ENCODE measurements around the gene USP21.

DNA sequence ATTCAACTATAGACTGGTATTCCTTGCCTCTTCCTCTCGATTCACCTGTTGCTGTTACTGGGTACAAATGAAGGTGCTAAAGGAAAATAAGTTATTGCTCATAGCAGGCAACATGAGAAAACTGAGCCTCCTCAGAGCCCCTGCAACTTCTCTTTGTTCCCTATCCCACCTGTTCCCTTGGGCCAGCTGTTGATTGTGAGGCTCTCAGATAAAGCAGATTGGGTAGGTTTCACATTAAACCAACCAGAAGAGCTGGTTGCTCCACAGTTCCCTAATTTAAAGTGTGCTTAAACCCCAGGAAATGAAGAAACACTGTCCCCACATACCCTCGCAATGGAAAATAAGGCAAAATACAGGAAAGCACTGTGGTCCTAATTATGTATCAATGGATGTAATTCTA, 31.7 kb upstream of the USP21 start:
- TF ChIP-seq, protein P1, sequence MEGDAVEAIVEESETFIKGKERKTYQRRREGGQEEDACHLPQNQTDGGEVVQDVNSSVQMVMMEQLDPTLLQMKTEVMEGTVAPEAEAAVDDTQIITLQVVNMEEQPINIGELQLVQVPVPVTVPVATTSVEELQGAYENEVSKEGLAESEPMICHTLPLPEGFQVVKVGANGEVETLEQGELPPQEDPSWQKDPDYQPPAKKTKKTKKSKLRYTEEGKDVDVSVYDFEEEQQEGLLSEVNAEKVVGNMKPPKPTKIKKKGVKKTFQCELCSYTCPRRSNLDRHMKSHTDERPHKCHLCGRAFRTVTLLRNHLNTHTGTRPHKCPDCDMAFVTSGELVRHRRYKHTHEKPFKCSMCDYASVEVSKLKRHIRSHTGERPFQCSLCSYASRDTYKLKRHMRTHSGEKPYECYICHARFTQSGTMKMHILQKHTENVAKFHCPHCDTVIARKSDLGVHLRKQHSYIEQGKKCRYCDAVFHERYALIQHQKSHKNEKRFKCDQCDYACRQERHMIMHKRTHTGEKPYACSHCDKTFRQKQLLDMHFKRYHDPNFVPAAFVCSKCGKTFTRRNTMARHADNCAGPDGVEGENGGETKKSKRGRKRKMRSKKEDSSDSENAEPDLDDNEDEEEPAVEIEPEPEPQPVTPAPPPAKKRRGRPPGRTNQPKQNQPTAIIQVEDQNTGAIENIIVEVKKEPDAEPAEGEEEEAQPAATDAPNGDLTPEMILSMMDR (conservative IDR thresholded peaks at IDR 0.05 in 1 of 2, IDR thresholded peaks at IDR 0.05 in 1 of 2; ENCODE audit: extremely low read depth in 1 of 2, insufficient read depth in 1 of 2, low read depth in 1 of 2, low read length in 2 of 2), result no peak
- no peak for TF ChIP-seq EZH2 (IDR thresholded peaks at IDR 0.05; ENCODE audit: borderline replicate concordance, low read length)
